GM21515 (cell line): ENCODE data around the gene RAD51B.

ENCODE experiments used
- ATAC-seq: cut with Tn5 transposase; IDR thresholded peaks from one replicate; pipeline ENCODE4 v1.9.1; 2021; ENCODE audit not compliant: unreplicated experiment

The RAD51B gene

GRCh38 chr14:68527329-68527851 lies 707.8 kb downstream of the RAD51B start:
- ATAC-seq = no peak

GRCh38 chr14:68528040-68528687 lies 708.6 kb downstream of the RAD51B start:
- no peak for ATAC-seq

GRCh38 chr14:68530443-68530842 lies 710.9 kb downstream of the RAD51B start:
- ATAC-seq = no peak

GRCh38 chr14:68532496-68532895 lies 712.9 kb downstream of the RAD51B start:
- ATAC-seq = no peak

GRCh38 chr14:68534276-68534675 lies 714.7 kb downstream of the RAD51B start:
- ATAC-seq = no peak

- ATAC-seq = no peak
Observed at GRCh38 chr14:68535404-68536017, 715.9 kb downstream of the RAD51B start.

GRCh38 chr14:68536018-68536410 lies 716.4 kb downstream of the RAD51B start:
- ATAC-seq = no peak

GRCh38 chr14:68538639-68539038 lies 719.1 kb downstream of the RAD51B start:
- ATAC-seq = no peak

- no peak for ATAC-seq
Observed at GRCh38 chr14:68539241-68539737, 719.7 kb downstream of the RAD51B start.

GRCh38 chr14:68539789-68540188 lies 720.2 kb downstream of the RAD51B start:
- ATAC-seq = no peak

GRCh38 chr14:68541178-68541896 lies 721.8 kb downstream of the RAD51B start:
- no peak for ATAC-seq

GRCh38 chr14:68542346-68542745 lies 722.8 kb downstream of the RAD51B start:
- ATAC-seq = no peak

- no peak for ATAC-seq
Observed at GRCh38 chr14:68543516-68543915, 723.9 kb downstream of the RAD51B start.

GRCh38 chr14:68544081-68544892 lies 724.7 kb downstream of the RAD51B start:
- no peak for ATAC-seq

- ATAC-seq = no peak
Observed at GRCh38 chr14:68546839-68547238, 727.3 kb downstream of the RAD51B start.

GRCh38 chr14:68547305-68548193 lies 728.0 kb downstream of the RAD51B start:
- ATAC-seq = no peak

- ATAC-seq = no peak
Observed at GRCh38 chr14:68548194-68549076, 728.9 kb downstream of the RAD51B start.

- no peak for ATAC-seq
Observed at GRCh38 chr14:68550338-68550715, 730.7 kb downstream of the RAD51B start.

- ATAC-seq = no peak
Observed at GRCh38 chr14:68551045-68551683, 731.6 kb downstream of the RAD51B start.
